Tibial nerve (tissue), 4 donors: ENCODE measurements around the gene DAAM2. TPM values are rescaled to one million over a fixed set of nuclear protein-coding genes. Genes with fewer than 3 reads are reported as not detected.

ENCODE experiments used
- DNase-seq, 2 donors: peaks; one replicate each; pipeline ENCODE4 v3.0.0-alpha.2; 2019; ENCODE audit warnings: low spot score in 2 of 2
- H3K27ac ChIP-seq, 4 donors: fragments of 200-600 bp; sonication (generic) in 3 of 4; one replicate each; pipeline ENCODE4 v1.5.1; 2017 to 2019; ENCODE audit warnings: mild to moderate bottlenecking in 1 of 4
- H3K27me3 ChIP-seq, 2 donors: fragments of 200-600 bp; sonication (generic) in 1 of 2; one replicate each; pipeline versions ENCODE4 v1.5.1 to v1.6.0; 2017 to 2019
- H3K36me3 ChIP-seq, 3 donors: fragments of 200-600 bp; sonication (generic); one replicate each; pipeline ENCODE4 v1.5.1; 2018 to 2019
- H3K4me1 ChIP-seq, 4 donors: fragments of 200-600 bp; sonication (generic) in 3 of 4; one replicate each; pipeline ENCODE4 v1.5.1; 2017 to 2019
- H3K4me3 ChIP-seq, 4 donors: fragments of 200-600 bp; sonication (generic) in 3 of 4; one replicate each; pipeline ENCODE4 v1.5.1; 2017 to 2019; ENCODE audit warnings: mild to moderate bottlenecking in 1 of 4, moderate library complexity in 1 of 4
- H3K9me3 ChIP-seq, 4 donors: fragments of 200-600 bp; sonication (generic) in 3 of 4; one replicate each; pipeline ENCODE4 v1.5.1; 2017 to 2019
- EP300 ChIP-seq, 2 donors: sonication (generic); formaldehyde crosslinking; IDR thresholded peaks; one replicate each; pipeline ENCODE4 v1.6.1; 2017; ENCODE audit warnings: antibody characterized with exemption in 2 of 2, mild to moderate bottlenecking in 1 of 2
- POLR2A ChIP-seq, 2 donors: fragments of 450-650 bp; IDR thresholded peaks; one replicate each; pipeline ENCODE4 v1.6.1; 2017; ENCODE audit warnings: antibody characterized with exemption in 2 of 2, mild to moderate bottlenecking in 2 of 2, moderate library complexity in 2 of 2
- WGBS, 2 donors: methylation state at CpG; one replicate each; pipeline ENCODE4 v1.1.5; 2018; 5-methylcytosine and 5-hydroxymethylcytosine counted together
- total RNA-seq, 4 donors: library from RNA; depleted of rRNA; stranded (reverse); fragments of >200 nt; gene quantifications; one replicate each; pipeline ENCODE4 v1.1.0, GENCODE V29; 2016
- TF ChIP-seq, protein P1 (sequence below), 5 experiments: fragments of 200-600 bp in 3 of 5; fragments of 450-650 bp in 2 of 5; sonication (generic) in 3 of 5; IDR thresholded peaks; one replicate each; pipeline ENCODE4 v1.5.1; 2016 to 2019; ENCODE audit warnings: antibody characterized with exemption in 5 of 5, mild to moderate bottlenecking in 3 of 5, moderate library complexity in 2 of 5

The DAAM2 gene
- total RNA-seq, 4 donors from 2014 or later, result 73.9 to 133 (median 93.3) TPM

GRCh38 chr6:39897698-39898097 is 105.5 kb downstream of the DAAM2 start:
- TF ChIP-seq EP300 (IDR thresholded peaks at IDR 0.05) (no peak), POLR2A (IDR thresholded peaks at IDR 0.05) (no peak)
- TF ChIP-seq, protein P1, sequence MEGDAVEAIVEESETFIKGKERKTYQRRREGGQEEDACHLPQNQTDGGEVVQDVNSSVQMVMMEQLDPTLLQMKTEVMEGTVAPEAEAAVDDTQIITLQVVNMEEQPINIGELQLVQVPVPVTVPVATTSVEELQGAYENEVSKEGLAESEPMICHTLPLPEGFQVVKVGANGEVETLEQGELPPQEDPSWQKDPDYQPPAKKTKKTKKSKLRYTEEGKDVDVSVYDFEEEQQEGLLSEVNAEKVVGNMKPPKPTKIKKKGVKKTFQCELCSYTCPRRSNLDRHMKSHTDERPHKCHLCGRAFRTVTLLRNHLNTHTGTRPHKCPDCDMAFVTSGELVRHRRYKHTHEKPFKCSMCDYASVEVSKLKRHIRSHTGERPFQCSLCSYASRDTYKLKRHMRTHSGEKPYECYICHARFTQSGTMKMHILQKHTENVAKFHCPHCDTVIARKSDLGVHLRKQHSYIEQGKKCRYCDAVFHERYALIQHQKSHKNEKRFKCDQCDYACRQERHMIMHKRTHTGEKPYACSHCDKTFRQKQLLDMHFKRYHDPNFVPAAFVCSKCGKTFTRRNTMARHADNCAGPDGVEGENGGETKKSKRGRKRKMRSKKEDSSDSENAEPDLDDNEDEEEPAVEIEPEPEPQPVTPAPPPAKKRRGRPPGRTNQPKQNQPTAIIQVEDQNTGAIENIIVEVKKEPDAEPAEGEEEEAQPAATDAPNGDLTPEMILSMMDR (IDR thresholded peaks at IDR 0.05), result no peak
- Histone ChIP-seq H3K4me3 (no peak overlapping the region), H3K36me3 (peaks cover 0 to 80% (median 0%) of the 10 kb centered on the region in 3 donors), H3K27me3 (no peaks in the 10 kb centered on the region), H3K27ac (no peak overlapping the region), H3K9me3 (no peaks in the 10 kb centered on the region), H3K4me1 (peaks cover 0 to under 1% (median 0%) of the 10 kb centered on the region in 4 donors)
- 89 to 93% methylated on average over 3 of the region's 3 CpGs for WGBS, 2 donors
- DNase-seq, result no peak

DNA sequence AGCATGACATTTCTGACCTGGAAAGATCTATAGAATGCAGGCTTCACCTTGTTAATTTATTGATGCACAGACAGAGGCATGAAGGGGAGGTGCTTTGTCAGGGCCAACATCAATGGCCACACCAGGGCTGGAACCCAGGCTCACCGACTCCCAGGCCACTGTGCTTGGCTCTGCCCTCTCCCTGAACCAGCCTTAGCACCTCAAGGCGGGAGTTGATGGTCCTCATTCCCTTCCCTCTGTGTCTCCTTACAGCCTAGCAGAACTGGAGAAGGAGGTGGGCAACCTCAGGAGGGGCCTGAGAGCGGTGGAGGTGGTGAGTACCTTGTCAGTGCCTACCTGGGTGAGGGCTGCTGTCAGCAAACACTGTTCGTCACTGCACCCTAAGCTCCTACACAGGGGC is 106.4 kb downstream of the DAAM2 start:
- DNase-seq, result no peak
- TF ChIP-seq, protein P1 (IDR thresholded peaks at IDR 0.05), result no peak
- TF ChIP-seq POLR2A (IDR thresholded peaks at IDR 0.05) (no peak), EP300 (IDR thresholded peaks at IDR 0.05) (no peak)
- no peaks in the 10 kb centered on the region for H3K9me3 ChIP-seq
- H3K4me1 ChIP-seq, result no peaks in the 10 kb centered on the region
- H3K27me3 ChIP-seq, result no peaks in the 10 kb centered on the region
- 87 to 91% methylated on average over 4 of the region's 4 CpGs for WGBS, 2 donors
- H3K4me3 ChIP-seq, result no peak overlapping the region
- H3K27ac ChIP-seq, result peak overlapping the region in 1 of 4 donors; percentile 10
- peaks cover 0 to 85% (median 0%) of the 10 kb centered on the region in 3 donors for H3K36me3 ChIP-seq

DNA sequence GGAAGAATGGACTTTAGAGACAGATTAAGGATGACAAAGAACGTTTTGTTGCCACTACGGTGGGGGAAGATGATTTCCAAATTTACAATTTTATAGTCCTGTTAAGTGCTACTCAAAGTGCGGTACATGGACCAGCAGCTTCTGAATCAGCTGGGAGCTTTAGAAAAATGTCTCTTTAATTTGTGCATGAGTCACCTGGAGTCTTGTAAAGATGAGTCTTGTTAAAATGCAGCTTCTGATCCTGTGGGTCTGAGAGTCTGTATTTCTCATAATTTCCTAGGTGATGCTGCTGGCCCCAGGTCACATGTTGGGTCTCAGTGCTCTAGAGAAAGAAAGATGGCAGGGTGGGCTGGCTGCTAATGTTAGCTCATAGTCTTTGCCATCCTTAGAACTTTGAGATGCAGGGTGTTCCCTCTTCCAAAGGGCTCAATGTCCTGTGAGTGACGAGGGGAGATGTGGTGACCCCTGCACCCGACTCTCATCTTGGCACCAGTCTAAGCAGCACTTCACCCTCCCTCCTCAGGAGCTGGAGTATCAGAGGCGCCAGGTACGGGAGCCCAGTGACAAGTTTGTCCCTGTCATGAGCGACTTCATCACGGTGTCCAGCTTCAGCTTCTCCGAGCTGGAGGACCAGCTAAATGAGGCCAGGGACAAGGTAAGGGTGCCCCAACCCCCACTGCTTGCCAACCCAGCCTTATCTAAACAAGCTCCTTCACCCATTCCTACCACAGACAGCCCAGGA is 107.5 kb downstream of the DAAM2 start:
- 81% methylated on average over 10 of the region's 10 CpGs for WGBS, 2 donors
- no peaks in the 10 kb centered on the region for H3K27me3 ChIP-seq
- H3K27ac ChIP-seq, result peak overlapping the region in 2 of 4 donors; percentile 8 to 9
- TF ChIP-seq, protein P1 (IDR thresholded peaks at IDR 0.05), result no peak
- no peak for TF ChIP-seq EP300 (IDR thresholded peaks at IDR 0.05)
- TF ChIP-seq POLR2A (IDR thresholded peaks at IDR 0.05), result no peak
- no peak for DNase-seq
- peaks cover 0 to 92% (median 0%) of the 10 kb centered on the region in 3 donors for H3K36me3 ChIP-seq
- H3K4me1 ChIP-seq, result no peaks in the 10 kb centered on the region
- no peak overlapping the region for H3K4me3 ChIP-seq
- no peaks in the 10 kb centered on the region for H3K9me3 ChIP-seq

DNA sequence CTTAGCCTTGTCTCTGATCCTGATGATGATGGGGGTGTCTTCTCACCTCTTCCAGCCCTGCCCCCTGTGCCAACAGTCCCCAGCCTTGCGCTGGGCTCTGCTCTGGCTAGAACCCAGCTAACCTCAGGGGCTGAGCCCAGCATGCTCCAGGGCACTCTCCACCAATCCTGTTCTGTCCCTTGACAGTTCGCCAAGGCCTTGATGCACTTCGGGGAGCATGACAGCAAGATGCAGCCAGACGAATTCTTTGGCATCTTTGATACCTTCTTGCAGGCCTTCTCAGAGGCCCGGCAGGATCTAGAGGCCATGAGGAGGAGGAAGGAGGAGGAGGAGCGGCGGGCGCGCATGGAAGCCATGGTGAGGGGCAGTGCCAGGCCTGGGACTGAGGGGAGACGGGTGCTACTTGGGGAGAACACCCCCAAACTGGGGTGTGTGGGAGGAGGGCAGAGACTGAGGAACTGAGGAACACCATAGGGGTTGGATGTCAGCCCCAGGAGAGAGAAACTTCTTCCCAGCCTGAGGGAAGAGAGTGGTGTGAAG is 109.0 kb downstream of the DAAM2 start:
- Histone ChIP-seq H3K27ac (peak overlapping the region in 2 of 4 donors; percentile 9 to 57), H3K36me3 (peaks cover 0 to 99% (median 0%) of the 10 kb centered on the region in 3 donors), H3K9me3 (no peaks in the 10 kb centered on the region), H3K4me3 (no peak overlapping the region), H3K27me3 (no peaks in the 10 kb centered on the region), H3K4me1 (peaks cover 0 to 13% (median 0%) of the 10 kb centered on the region in 4 donors)
- WGBS, 2 donors, result 75 to 82% methylated on average over 10 of the region's 10 CpGs
- no peak for DNase-seq
- TF ChIP-seq, protein P1 (IDR thresholded peaks at IDR 0.05), result no peak
- TF ChIP-seq EP300 (IDR thresholded peaks at IDR 0.05) (no peak), POLR2A (IDR thresholded peaks at IDR 0.05) (no peak)

- WGBS, 2 donors, result 72 to 74% methylated on average over 19 of the region's 19 CpGs
- H3K9me3 ChIP-seq, result no peaks in the 10 kb centered on the region
- no peak overlapping the region for H3K4me3 ChIP-seq
- H3K4me1 ChIP-seq, result peaks cover 0 to 14% (median 0%) of the 10 kb centered on the region in 4 donors
- H3K36me3 ChIP-seq, result peaks cover 0 to 99% (median 0%) of the 10 kb centered on the region in 3 donors
- H3K27ac ChIP-seq, result peak overlapping the region in 2 of 4 donors; percentile 9 to 57
- TF ChIP-seq POLR2A (IDR thresholded peaks at IDR 0.05), result no peak
- TF ChIP-seq, protein P1 (IDR thresholded peaks at IDR 0.05), result no peak
- TF ChIP-seq EP300 (IDR thresholded peaks at IDR 0.05), result no peak
- H3K27me3 ChIP-seq, result no peaks in the 10 kb centered on the region
- DNase-seq, result no peak
Observed at GRCh38 chr6:39901670-39902069, 109.5 kb downstream of the DAAM2 start.
